Pancreas (tissue), 10 donors: ENCODE data around the gene GAS1. TPM values are rescaled to one million over a fixed set of nuclear protein-coding genes. Genes with fewer than 3 reads are reported as not detected.

ENCODE experiments used
- ATAC-seq, 4 donors: fragments of 200-7000 bp; cut with Tn5 transposase; one replicate each; pipeline versions ENCODE4 v1.8.0 to v1.9.1; 2020; ENCODE audit warnings: mild to moderate bottlenecking in 4 of 4, moderate library complexity in 4 of 4
- DNase-seq, 6 donors: peaks; one replicate each; pipeline ENCODE4 v3.0.0-alpha.2; 2020
- FAIRE-seq: peaks from 2 replicates; lab custom pipeline; 2012; peaks lifted over from hg19 to GRCh38; lab: Jason Lieb, UNC
- H3K27ac ChIP-seq, 4 donors: fragments of 200-600 bp; sonication (generic); 1 replicate in 3 of 4; 2 replicates in 1 of 4; pipeline versions ENCODE4 v1.5.0 to v1.8.0; 2020
- H3K27me3 ChIP-seq, 4 donors: fragments of 200-600 bp; one replicate each; pipeline ENCODE4 v1.8.0; 2021
- H3K36me3 ChIP-seq, 3 donors: fragments of 200-600 bp; sonication (generic) in 1 of 3; one replicate each; pipeline versions ENCODE4 v1.5.0 to v1.8.0; 2020 to 2021
- H3K4me1 ChIP-seq, 3 donors: fragments of 200-600 bp; one replicate each; pipeline ENCODE4 v1.8.0; 2021
- H3K4me3 ChIP-seq, 4 donors: fragments of 200-600 bp; sonication (generic) in 2 of 4; one replicate each; pipeline versions ENCODE4 v1.5.0 to v1.8.0; 2020 to 2021
- H3K9me3 ChIP-seq, 4 donors: fragments of 200-600 bp; one replicate each; pipeline ENCODE4 v1.8.0; 2021
- WGBS, 2 donors: extraction: QIAGEN DNeasy Blood & Tissue Kit; methylation state at CpG; one replicate each; pipeline ENCODE4 v1.1.7; 2013; 5-methylcytosine and 5-hydroxymethylcytosine counted together
- intact Hi-C, 3 donors: fragments of 100-400 bp; cut with DNase I; formaldehyde crosslinking; loops; one replicate each; pipeline versions ENCODE4 v1.11.1 to v1.14.2; 2022
- polyA plus RNA-seq, 2 donors: library from polyadenylated mRNA; stranded (reverse); fragments of 200-250 nt; gene quantifications; one replicate each; pipeline ENCODE4 v1.2.3, GENCODE V29; 2013
- total RNA-seq, 6 donors: library from RNA; stranded (reverse); fragmentation: NEBNext Ultra II Directional in 4 of 6; extraction: Animal tissue kit (Norgen Biotek cat#: 25700) in 4 of 6; gene quantifications; one replicate each; pipeline versions ENCODE4 v1.2.1 to v1.2.4, GENCODE V29; 2021 to 2023
- TF ChIP-seq, protein P1 (sequence below), 4 donors: fragments of 200-600 bp; sonication (generic) in 3 of 4; IDR thresholded peaks; one replicate each; pipeline versions ENCODE4 v1.5.0 to v1.8.0; 2021; ENCODE audit warnings: antibody characterized with exemption in 4 of 4
- donor health status: healthy with polysubstance abuse.
- donor health status: DM: no; HTN: no; CAD: no; lungs with moderate emphysema.
- donor health status: DM: no; HTN: no; CAD: no.
- donor health status: control.
- donor health status: control.
- donor health status: Bipolar disorder and iron deficiency.
- donor health status: DM: yes; HTN: yes; CAD: no.
- donor health status: DM: no; HTN: no; CAD: no.
- donor health status: DM: no; HTN: no; CAD: no.
- donor health status: DM: yes; HTN: yes; CAD: no.

GAS1 gene
- total and polyA plus RNA-seq, 8 donors, result 3.6 to 16.7 (median 7.2) TPM

DNA sequence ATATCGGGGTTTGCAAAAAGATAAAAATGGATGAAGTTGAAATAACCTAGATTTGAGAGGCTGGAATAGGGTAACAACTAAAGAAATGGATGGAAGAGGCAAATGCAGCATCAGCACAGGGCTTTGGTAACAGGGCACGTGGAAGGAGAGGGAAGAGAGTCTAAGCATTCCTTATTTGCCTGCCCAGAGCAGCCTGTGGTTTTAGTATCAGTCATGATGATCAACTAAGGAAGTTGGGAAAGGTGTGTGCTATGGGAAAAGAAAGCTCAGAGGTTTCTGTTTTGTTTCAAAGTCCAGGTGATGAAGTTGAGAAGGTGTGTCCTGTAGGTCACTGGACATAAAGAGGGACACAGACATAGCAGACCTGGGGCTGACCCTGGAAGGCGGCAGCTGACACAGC lies 28.8 kb downstream of the GAS1 start:
- Histone ChIP-seq H3K4me1 (no peaks in the 10 kb centered on the region), H3K4me3 (no peak overlapping the region), H3K9me3 (no peaks in the 10 kb centered on the region), H3K27me3 (no peaks in the 10 kb centered on the region), H3K27ac (no peak overlapping the region), H3K36me3 (no peaks in the 10 kb centered on the region)
- FAIRE-seq, result no peak
- ATAC-seq, result no peak
- no peak for DNase-seq
- WGBS, 2 donors, result 81% methylated on average over 3 of the region's 3 CpGs
- intact Hi-C loops, result no loop called here
- TF ChIP-seq, protein P1, sequence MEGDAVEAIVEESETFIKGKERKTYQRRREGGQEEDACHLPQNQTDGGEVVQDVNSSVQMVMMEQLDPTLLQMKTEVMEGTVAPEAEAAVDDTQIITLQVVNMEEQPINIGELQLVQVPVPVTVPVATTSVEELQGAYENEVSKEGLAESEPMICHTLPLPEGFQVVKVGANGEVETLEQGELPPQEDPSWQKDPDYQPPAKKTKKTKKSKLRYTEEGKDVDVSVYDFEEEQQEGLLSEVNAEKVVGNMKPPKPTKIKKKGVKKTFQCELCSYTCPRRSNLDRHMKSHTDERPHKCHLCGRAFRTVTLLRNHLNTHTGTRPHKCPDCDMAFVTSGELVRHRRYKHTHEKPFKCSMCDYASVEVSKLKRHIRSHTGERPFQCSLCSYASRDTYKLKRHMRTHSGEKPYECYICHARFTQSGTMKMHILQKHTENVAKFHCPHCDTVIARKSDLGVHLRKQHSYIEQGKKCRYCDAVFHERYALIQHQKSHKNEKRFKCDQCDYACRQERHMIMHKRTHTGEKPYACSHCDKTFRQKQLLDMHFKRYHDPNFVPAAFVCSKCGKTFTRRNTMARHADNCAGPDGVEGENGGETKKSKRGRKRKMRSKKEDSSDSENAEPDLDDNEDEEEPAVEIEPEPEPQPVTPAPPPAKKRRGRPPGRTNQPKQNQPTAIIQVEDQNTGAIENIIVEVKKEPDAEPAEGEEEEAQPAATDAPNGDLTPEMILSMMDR (IDR thresholded peaks at IDR 0.05), result no peak

DNA sequence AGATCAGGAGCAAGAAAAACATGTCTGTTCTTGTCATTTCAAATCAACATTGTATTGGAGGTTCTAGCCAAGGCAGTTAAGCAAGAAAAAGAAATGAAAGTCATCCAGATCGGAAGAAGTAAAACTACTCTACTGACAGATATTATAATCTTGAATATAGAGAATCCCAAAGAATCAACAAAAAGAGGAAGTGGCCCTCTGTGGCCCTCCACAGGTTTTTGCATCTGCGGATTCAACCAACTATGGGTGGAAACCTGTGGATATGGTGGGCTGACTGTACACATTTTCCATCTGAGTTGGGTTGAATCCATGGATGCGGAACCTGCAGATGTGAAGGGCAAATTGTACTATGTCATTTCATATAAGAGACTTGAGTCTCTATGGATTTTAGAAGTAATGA lies 35.1 kb downstream of the GAS1 start:
- 97 to 99% methylated on average over 3 of the region's 3 CpGs for WGBS, 2 donors
- Histone ChIP-seq H3K9me3 (no peaks in the 10 kb centered on the region), H3K4me1 (no peaks in the 10 kb centered on the region), H3K27ac (no peak overlapping the region), H3K4me3 (no peak overlapping the region), H3K27me3 (no peaks in the 10 kb centered on the region), H3K36me3 (no peaks in the 10 kb centered on the region)
- FAIRE-seq (no peak), ATAC-seq (no peak), DNase-seq (no peak)
- intact Hi-C loops, result no loop called here
- TF ChIP-seq, protein P1 (IDR thresholded peaks at IDR 0.05), result no peak

DNA sequence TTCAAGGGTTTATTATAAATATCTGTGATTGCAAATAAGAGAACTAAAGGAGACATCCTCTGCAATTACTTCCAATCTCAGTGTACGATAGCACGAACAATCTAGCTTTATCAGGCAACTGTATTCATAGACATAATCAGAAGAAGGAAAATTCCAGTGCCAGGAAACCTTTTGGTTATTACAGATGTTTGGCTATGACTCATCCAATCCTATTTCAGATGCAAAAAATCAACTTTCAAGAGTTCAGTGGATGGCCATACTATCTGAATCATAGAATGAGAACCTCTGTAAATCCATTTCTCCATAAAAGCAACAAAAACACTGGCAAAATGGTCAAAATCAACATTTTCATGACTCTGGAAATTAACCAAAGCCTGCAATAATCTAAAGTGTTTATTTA lies 37.9 kb downstream of the GAS1 start:
- no peak for ATAC-seq
- no peak overlapping the region for H3K27ac ChIP-seq
- DNase-seq, result no peak
- H3K9me3 ChIP-seq, result no peaks in the 10 kb centered on the region
- TF ChIP-seq, protein P1 (IDR thresholded peaks at IDR 0.05), result no peak
- no peaks in the 10 kb centered on the region for H3K36me3 ChIP-seq
- intact Hi-C loops, result no loop called here
- no peak overlapping the region for H3K4me3 ChIP-seq
- H3K27me3 ChIP-seq, result no peaks in the 10 kb centered on the region
- FAIRE-seq, result no peak
- no peaks in the 10 kb centered on the region for H3K4me1 ChIP-seq
- WGBS, 2 donors, result 43 to 50% methylated on average over 2 of the region's 2 CpGs

DNA sequence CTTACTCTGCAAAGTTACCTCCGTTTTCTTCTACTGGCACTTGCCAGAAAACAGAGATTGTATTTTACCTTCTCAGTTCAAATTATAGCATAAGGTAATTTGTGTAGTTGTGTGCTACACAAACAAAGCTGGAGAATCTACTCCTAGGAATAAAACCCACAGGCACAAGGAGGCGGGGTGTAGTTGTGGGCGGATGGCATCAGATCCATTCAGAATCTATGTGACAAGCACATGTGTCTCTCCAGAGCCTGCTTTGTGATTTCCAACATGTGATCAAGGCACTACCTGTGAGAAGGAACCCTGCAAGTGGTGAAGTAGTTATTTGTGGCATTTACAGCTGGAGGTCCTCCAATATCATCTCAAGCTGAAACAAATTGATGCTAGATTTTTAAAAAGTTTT lies 39.0 kb downstream of the GAS1 start:
- H3K27ac ChIP-seq, result no peak overlapping the region
- intact Hi-C loops, result no loop called here
- TF ChIP-seq, protein P1 (IDR thresholded peaks at IDR 0.05), result no peak
- H3K4me3 ChIP-seq, result no peak overlapping the region
- H3K4me1 ChIP-seq, result no peaks in the 10 kb centered on the region
- DNase-seq, result no peak
- no peaks in the 10 kb centered on the region for H3K27me3 ChIP-seq
- no peak for FAIRE-seq
- H3K9me3 ChIP-seq, result no peaks in the 10 kb centered on the region
- no peaks in the 10 kb centered on the region for H3K36me3 ChIP-seq
- 94 to 95% methylated on average over 3 of the region's 3 CpGs for WGBS, 2 donors
- no peak for ATAC-seq

DNA sequence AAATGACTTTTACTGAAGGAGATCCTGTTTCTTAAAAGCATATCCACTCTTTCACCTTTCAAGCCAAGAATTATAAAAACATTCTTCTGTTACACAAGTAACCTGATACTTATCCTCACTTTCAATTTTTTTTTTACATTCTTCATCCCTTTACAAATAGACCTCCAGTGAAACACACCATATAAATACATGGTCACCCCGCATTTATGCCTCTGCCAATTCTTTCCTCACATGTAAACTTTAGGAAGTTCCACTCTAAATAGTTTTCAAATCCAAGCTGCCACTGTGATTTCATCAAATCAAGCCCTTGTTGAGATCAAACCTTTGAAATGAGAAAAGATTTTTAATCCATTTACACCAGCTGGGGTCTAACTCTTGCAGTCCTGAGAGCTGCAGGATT lies 40.0 kb downstream of the GAS1 start:
- no peaks in the 10 kb centered on the region for H3K9me3 ChIP-seq
- no peak overlapping the region for H3K4me3 ChIP-seq
- TF ChIP-seq, protein P1 (IDR thresholded peaks at IDR 0.05), result no peak
- FAIRE-seq (no peak), DNase-seq (no peak), ATAC-seq (no peak)
- H3K4me1 ChIP-seq, result no peaks in the 10 kb centered on the region
- 89 to 90% methylated on average over 1 of the region's 1 CpG for WGBS, 2 donors
- H3K27me3 ChIP-seq, result no peaks in the 10 kb centered on the region
- no peak overlapping the region for H3K27ac ChIP-seq
- H3K36me3 ChIP-seq, result no peaks in the 10 kb centered on the region
- intact Hi-C loops, result no loop called here
